Measurements from ENCODE around the gene PLEKHA5. TPM values are rescaled to one million over a fixed set of nuclear protein-coding genes. Genes with fewer than 3 reads are reported as not detected.
"Not testable (repeated sequence)": the region's sequence is repeated elsewhere in the genome, so short reads cannot be mapped to it uniquely, and the experiment has no call there.

Gene PLEKHA5
- total and polyA plus RNA-seq, 7 donors = 0.52 to 3.3 (median 0.80) TPM

DNA sequence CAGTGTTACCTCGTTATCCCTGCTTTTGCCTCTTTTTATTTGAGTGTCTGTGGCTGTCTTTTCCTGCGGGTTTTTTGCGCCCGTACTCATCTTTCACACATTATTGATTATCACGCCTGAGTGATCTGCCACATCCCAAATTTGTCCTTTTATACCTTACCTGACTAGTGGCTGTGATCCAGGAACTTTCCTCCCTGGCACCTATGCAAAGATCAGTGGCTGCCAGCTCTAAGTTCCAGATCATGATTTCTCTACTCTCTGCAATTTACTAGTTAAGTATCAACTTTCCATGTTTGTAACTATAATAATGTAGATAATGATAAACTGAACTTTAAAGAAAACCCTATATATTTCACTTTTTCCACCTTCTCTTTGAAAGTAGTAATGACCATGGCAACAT is 36.9 kb downstream of the PLEKHA5 start:
- H3K27me3 ChIP-seq (ENCODE audit: insufficient read depth in 3 of 3, low read length in 2 of 3) = no peaks in the 10 kb centered on the region
- ATAC-seq (no peak), DNase-seq (no peak)
- no peaks in the 10 kb centered on the region for H3K9me3 ChIP-seq
- TF ChIP-seq, protein P1, sequence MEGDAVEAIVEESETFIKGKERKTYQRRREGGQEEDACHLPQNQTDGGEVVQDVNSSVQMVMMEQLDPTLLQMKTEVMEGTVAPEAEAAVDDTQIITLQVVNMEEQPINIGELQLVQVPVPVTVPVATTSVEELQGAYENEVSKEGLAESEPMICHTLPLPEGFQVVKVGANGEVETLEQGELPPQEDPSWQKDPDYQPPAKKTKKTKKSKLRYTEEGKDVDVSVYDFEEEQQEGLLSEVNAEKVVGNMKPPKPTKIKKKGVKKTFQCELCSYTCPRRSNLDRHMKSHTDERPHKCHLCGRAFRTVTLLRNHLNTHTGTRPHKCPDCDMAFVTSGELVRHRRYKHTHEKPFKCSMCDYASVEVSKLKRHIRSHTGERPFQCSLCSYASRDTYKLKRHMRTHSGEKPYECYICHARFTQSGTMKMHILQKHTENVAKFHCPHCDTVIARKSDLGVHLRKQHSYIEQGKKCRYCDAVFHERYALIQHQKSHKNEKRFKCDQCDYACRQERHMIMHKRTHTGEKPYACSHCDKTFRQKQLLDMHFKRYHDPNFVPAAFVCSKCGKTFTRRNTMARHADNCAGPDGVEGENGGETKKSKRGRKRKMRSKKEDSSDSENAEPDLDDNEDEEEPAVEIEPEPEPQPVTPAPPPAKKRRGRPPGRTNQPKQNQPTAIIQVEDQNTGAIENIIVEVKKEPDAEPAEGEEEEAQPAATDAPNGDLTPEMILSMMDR (IDR thresholded peaks at IDR 0.05) = no peak
- H3K4me3 ChIP-seq = no peak overlapping the region
- intact Hi-C loops (cut with DNase I) = no loop called here
- H3K36me3 ChIP-seq (ENCODE audit: insufficient read depth in 1 of 2, low read depth in 1 of 2) = no peaks in the 10 kb centered on the region
- no peaks in the 10 kb centered on the region for H3K4me1 ChIP-seq
- H3K27ac ChIP-seq = no peak overlapping the region
- WGBS, 3 donors = 85 to 92% (median 88%) methylated on average over 5 of the region's 5 CpGs

DNA sequence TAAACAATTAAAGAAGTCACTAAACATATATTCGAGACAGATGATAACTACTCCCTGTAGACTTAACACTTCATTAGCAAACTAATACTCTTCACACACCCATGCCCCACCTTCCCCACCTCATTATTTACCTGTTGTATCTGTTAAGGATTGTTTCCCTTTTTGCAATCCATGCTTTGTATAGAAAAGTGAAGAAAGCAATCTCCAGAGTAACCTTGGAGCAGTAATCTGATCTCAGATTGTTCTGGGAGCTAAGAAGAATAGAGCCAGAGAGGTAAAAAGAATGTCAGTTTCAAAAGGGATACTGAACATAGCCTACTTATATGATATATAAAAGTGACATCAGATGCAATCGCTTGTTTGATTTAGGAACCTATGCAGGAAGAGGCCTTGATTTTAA is 37.4 kb downstream of the PLEKHA5 start:
- Histone ChIP-seq H3K4me3 (no peak overlapping the region), H3K27ac (no peak overlapping the region), H3K4me1 (no peaks in the 10 kb centered on the region), H3K9me3 (no peaks in the 10 kb centered on the region), H3K36me3 (ENCODE audit: insufficient read depth in 1 of 2, low read depth in 1 of 2) (no peaks in the 10 kb centered on the region), H3K27me3 (ENCODE audit: insufficient read depth in 3 of 3, low read length in 2 of 3) (no peaks in the 10 kb centered on the region)
- TF ChIP-seq, protein P1 (IDR thresholded peaks at IDR 0.05) = no peak
- intact Hi-C loops (cut with DNase I) = no loop called here
- DNase-seq (no peak), ATAC-seq (no peak)
- WGBS, 3 donors = 42 to 45% (median 45%) methylated on average over 2 of the region's 2 CpGs

DNA sequence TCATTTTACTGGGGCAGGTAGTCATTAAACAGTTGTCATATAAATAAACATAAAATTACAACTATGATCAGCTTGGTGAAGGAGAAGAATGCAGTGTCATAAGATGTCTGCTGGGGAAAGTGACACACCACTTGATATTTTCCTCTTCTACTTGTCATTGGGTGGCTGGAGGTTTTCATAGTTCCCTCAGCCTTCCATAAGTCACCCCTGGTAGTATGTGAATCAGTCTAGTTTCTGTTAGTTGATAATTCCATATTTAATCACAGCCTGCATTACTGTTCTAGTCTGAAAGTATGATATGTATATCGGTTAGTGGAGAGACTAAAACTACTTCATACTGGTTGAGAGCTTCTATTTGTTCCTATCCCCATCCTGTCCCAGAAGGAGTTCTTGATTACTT is 38.2 kb downstream of the PLEKHA5 start:
- ATAC-seq (no peak), DNase-seq (no peak)
- Histone ChIP-seq H3K4me3 (no peak overlapping the region), H3K27me3 (ENCODE audit: insufficient read depth in 3 of 3, low read length in 2 of 3) (no peaks in the 10 kb centered on the region), H3K36me3 (ENCODE audit: insufficient read depth in 1 of 2, low read depth in 1 of 2) (no peaks in the 10 kb centered on the region), H3K9me3 (no peaks in the 10 kb centered on the region), H3K4me1 (no peaks in the 10 kb centered on the region), H3K27ac (no peak overlapping the region)
- TF ChIP-seq, protein P1 (IDR thresholded peaks at IDR 0.05) = no peak
- intact Hi-C loops (cut with DNase I) = no loop called here
- WGBS, 3 donors = 91 to 98% (median 93%) methylated on average over 1 of the region's 1 CpG

DNA sequence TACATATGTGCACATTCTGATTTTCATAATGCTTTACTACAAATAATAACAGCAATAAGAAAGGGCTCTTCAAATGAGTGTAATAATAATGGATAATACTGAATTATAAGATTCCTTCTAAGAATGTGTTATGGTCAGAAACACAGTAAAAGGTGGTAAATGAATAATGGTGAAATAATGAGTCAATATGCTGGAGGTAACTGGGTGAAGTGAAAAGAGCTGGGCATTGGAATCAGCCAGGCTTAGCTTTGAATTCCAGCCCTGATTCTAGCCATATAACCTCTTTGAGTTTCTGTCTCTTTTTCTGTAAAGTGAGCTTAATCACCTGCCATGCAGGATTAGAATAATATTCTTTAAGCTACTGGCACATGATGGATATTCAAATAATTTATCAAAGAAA is 39.1 kb downstream of the PLEKHA5 start:
- ATAC-seq (no peak), DNase-seq (no peak)
- Histone ChIP-seq H3K36me3 (ENCODE audit: insufficient read depth in 1 of 2, low read depth in 1 of 2) (no peaks in the 10 kb centered on the region), H3K27me3 (ENCODE audit: insufficient read depth in 3 of 3, low read length in 2 of 3) (no peaks in the 10 kb centered on the region), H3K9me3 (no peaks in the 10 kb centered on the region), H3K4me3 (no peak overlapping the region), H3K4me1 (no peaks in the 10 kb centered on the region), H3K27ac (no peak overlapping the region)
- intact Hi-C loops (cut with DNase I) = no loop called here
- TF ChIP-seq, protein P1 (IDR thresholded peaks at IDR 0.05) = no peak

DNA sequence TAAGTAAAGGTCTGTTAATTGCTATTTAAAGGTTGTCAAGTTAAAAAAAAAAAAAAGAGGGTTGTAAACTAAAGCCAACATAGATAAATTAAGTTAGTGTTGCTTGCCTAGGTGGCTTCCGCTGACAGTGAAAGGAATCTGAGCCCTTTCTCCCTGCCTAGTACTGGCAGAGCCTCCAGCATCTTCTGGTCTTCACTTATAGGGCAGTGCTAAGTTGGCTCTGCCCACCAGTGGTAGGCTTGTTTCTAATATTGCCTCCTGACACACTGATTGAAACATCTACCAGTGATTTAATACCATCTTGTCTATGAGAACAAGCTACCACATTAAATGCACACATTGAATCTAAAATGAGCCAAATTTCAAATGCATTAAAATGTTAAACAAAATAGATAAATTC is 39.7 kb downstream of the PLEKHA5 start:
- intact Hi-C loops (cut with DNase I) = no loop called here
- 67 to 72% (median 70%) methylated on average over 1 of the region's 1 CpG for WGBS, 3 donors
- Histone ChIP-seq H3K36me3 (ENCODE audit: insufficient read depth in 1 of 2, low read depth in 1 of 2) (no peaks in the 10 kb centered on the region), H3K27me3 (ENCODE audit: insufficient read depth in 3 of 3, low read length in 2 of 3) (no peaks in the 10 kb centered on the region), H3K4me3 (no peak overlapping the region), H3K9me3 (no peaks in the 10 kb centered on the region), H3K4me1 (no peaks in the 10 kb centered on the region), H3K27ac (no peak overlapping the region)
- TF ChIP-seq, protein P1 (IDR thresholded peaks at IDR 0.05) = no peak
- DNase-seq (no peak), ATAC-seq (no peak)

DNA sequence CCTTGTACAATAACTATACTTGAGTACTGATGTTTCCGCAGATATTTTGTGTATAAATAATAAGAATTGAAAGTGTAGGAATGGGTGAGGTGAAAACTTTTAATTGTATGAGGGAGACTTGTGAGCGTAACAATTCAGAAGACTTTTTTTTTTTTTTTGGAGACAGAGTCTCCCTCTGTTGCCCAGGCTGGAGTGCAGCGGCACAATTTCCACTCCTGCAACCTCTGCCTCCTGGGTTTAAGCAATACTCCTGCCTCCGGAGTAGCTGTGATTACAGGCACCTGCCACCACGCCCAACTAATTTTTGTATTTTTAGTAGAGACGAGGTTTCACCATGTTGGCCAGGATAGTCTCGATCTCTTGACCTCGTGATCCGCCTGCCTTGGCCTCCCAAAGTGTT is 40.8 kb downstream of the PLEKHA5 start:
- H3K4me3 ChIP-seq; H3K36me3 ChIP-seq (ENCODE audit: insufficient read depth in 1 of 2, low read depth in 1 of 2); H3K9me3 ChIP-seq; intact Hi-C loops (cut with DNase I); ATAC-seq; H3K27me3 ChIP-seq (ENCODE audit: insufficient read depth in 3 of 3, low read length in 2 of 3); DNase-seq; H3K27ac ChIP-seq; H3K4me1 ChIP-seq: not testable (repeated sequence)
- 94 to 96% (median 96%) methylated on average over 9 of the region's 9 CpGs for WGBS, 3 donors
